ENCODE results near the gene GAL3ST1. TPM values are rescaled to one million over a fixed set of nuclear protein-coding genes. Genes with fewer than 3 reads are reported as not detected.

Gene GAL3ST1
- total RNA-seq, 1 experiment from 2014 or later: not detected

DNA sequence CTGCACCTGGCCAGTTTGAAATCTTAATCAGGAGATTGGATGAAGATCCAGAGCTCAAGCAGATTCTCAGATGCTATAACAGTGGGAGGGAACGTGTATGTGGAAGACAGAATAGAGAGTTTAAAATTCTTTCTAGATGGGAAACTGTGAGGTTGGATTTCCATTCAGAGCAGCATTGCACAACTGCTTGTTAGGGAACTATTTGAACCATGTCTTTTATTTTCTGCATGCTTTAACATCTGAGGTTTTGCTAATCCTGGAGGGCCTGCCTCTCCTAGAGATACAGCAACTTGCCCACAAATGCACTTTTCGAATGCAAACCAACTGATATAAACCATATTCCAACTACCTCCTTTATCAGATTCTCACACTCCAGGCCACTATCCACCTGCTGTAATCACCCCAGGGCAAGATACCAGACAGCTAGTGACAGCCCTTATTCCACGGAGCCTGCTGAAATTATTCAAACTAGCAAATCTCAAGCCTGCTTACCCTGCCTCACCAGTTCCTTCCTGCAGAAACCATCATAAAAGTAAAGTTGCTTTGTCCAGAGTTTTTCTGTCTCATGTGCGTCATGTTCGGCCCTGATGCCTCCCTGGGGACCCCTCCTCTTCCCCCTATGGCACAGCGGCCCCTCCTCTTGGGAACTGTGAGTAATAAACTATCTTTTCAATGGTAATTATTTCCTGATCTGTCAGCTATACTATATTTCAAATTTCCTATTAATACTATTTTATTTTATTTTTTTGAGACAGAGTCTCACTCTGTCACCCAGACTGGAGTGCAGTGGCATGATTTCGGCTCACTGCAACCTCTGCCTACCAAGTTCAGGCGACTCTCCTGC, 50.6 kb downstream of the GAL3ST1 start:
- Mint-ChIP-seq H3K27me3 (ENCODE audit: insufficient read depth, unreplicated experiment) (peaks cover 29% of the 10 kb centered on the region), H3K27ac (ENCODE audit: low read depth, unreplicated experiment) (no peak overlapping the region), H3K36me3 (ENCODE audit: insufficient read depth, unreplicated experiment) (no peaks in the 10 kb centered on the region), H3K4me1 (ENCODE audit: insufficient read depth, unreplicated experiment) (no peaks in the 10 kb centered on the region), H3K4me3 (ENCODE audit: unreplicated experiment) (no peak overlapping the region), H3K9me3 (ENCODE audit: unreplicated experiment) (no peaks in the 10 kb centered on the region)
- ChIA-PET CTCF (interaction anchor here (0.7 kb wide), 1 partner anchor 10 kb away, joined by 4 read pairs; no protein-coding TSS in a partner anchor), POLR2A (no interaction called here)
- TF ChIP-seq CTCF (IDR thresholded peaks at IDR 0.05; ENCODE audit: unreplicated experiment): no peak
- BruUV-seq (replicated peaks): no TSS peak
- intact Hi-C loops (cut with micrococcal nuclease): no loop called here
- DNase-seq (ENCODE audit: unreplicated experiment): no peak

GRCh38 chr22:30521368-30522156, 52.9 kb downstream of the GAL3ST1 start:
- no peak overlapping the region for H3K4me3 Mint-ChIP-seq (ENCODE audit: unreplicated experiment)
- no peak overlapping the region for H3K27ac Mint-ChIP-seq (ENCODE audit: low read depth, unreplicated experiment)
- H3K36me3 Mint-ChIP-seq (ENCODE audit: insufficient read depth, unreplicated experiment): no peaks in the 10 kb centered on the region
- ChIA-PET POLR2A (no interaction called here), CTCF (interaction anchor here (0.7 to 0.9 kb wide), 3 partner anchors 19 to 114 kb away, joined by 3 to 5 read pairs (median 3); no protein-coding TSS in a partner anchor)
- intact Hi-C loops (cut with micrococcal nuclease): no loop called here
- TF ChIP-seq CTCF (IDR thresholded peaks at IDR 0.05; ENCODE audit: unreplicated experiment): no peak
- no peaks in the 10 kb centered on the region for H3K9me3 Mint-ChIP-seq (ENCODE audit: unreplicated experiment)
- no peaks in the 10 kb centered on the region for H3K4me1 Mint-ChIP-seq (ENCODE audit: insufficient read depth, unreplicated experiment)
- peaks cover 38% of the 10 kb centered on the region for H3K27me3 Mint-ChIP-seq (ENCODE audit: insufficient read depth, unreplicated experiment)
- DNase-seq (ENCODE audit: unreplicated experiment): no peak
- no TSS peak for BruUV-seq (replicated peaks)

- Mint-ChIP-seq H3K4me3 (ENCODE audit: unreplicated experiment) (no peak overlapping the region), H3K36me3 (ENCODE audit: insufficient read depth, unreplicated experiment) (no peaks in the 10 kb centered on the region), H3K4me1 (ENCODE audit: insufficient read depth, unreplicated experiment) (no peaks in the 10 kb centered on the region), H3K9me3 (ENCODE audit: unreplicated experiment) (no peaks in the 10 kb centered on the region), H3K27ac (ENCODE audit: low read depth, unreplicated experiment) (no peak overlapping the region), H3K27me3 (ENCODE audit: insufficient read depth, unreplicated experiment) (peaks cover 47% of the 10 kb centered on the region)
- POLR2A ChIA-PET: no interaction called here
- CTCF ChIA-PET: interaction anchor here (0.6 to 0.8 kb wide), 2 partner anchors 75 to 400 kb away, joined by 3 read pairs; no protein-coding TSS in a partner anchor
- intact Hi-C loops (cut with micrococcal nuclease): no loop called here
- TF ChIP-seq CTCF (IDR thresholded peaks at IDR 0.05; ENCODE audit: unreplicated experiment): no peak
- BruUV-seq (replicated peaks): no TSS peak
- DNase-seq (ENCODE audit: unreplicated experiment): no peak
These were observed 54.5 kb downstream of the GAL3ST1 start for GRCh38 chr22:30519842-30520425.

DNA sequence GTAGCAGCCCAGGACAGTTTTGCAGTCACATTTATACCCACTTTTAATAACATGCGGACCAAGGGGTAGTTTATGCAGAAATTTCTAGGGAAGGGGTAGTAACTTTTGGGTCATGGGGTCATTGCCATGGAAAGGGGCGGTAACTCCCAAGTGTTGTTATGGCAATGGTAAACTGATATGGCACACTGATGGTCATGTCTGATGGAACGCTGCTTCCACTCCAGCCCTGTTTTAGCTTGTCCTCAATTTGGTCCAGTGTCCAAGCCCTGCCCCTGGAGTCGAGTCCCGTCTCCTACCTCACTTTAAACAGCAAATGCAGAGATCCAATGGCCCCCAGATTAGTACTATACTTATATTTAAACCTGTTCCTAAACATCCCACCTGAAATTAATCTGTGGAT, 57.7 kb downstream of the GAL3ST1 start:
- no peak for TF ChIP-seq CTCF (IDR thresholded peaks at IDR 0.05; ENCODE audit: unreplicated experiment)
- DNase-seq (ENCODE audit: unreplicated experiment): no peak
- ChIA-PET POLR2A (no interaction called here), CTCF (no interaction called here)
- H3K27ac Mint-ChIP-seq (ENCODE audit: low read depth, unreplicated experiment): no peak overlapping the region
- no peaks in the 10 kb centered on the region for H3K4me1 Mint-ChIP-seq (ENCODE audit: insufficient read depth, unreplicated experiment)
- BruUV-seq (replicated peaks): no TSS peak
- H3K36me3 Mint-ChIP-seq (ENCODE audit: insufficient read depth, unreplicated experiment): no peaks in the 10 kb centered on the region
- no peak overlapping the region for H3K4me3 Mint-ChIP-seq (ENCODE audit: unreplicated experiment)
- peaks cover 30% of the 10 kb centered on the region for H3K27me3 Mint-ChIP-seq (ENCODE audit: insufficient read depth, unreplicated experiment)
- H3K9me3 Mint-ChIP-seq (ENCODE audit: unreplicated experiment): no peaks in the 10 kb centered on the region
- intact Hi-C loops (cut with micrococcal nuclease): no loop called here

Data from MCF 10A (cell line).